Fibroblast of the aortic adventitia (primary cell): Measurements from ENCODE around the gene ZFHX3. TPM values are rescaled to one million over a fixed set of nuclear protein-coding genes. Genes with fewer than 3 reads are reported as not detected.

ENCODE experiments used
- DNase-seq: peaks from one replicate; pipeline ENCODE4 v3.0.0-alpha.2; 2010; ENCODE audit warnings: low read depth
- H3K4me3 ChIP-seq: 2 replicates; pipeline ENCODE4 v1.5.1; 2011; ENCODE audit warnings: low read depth, mild to moderate bottlenecking, control low read depth, low read length, moderate library complexity
- CTCF ChIP-seq: IDR thresholded peaks from 2 replicates; pipeline ENCODE4 v1.5.1; 2011; ENCODE audit warnings: mild to moderate bottlenecking, low read length, control low read depth, inconsistent platforms; ENCODE audit not compliant: insufficient read depth
- total RNA-seq: library from RNA; depleted of rRNA; stranded (reverse); fragments of >200 nt; gene quantifications from 2 replicates; pipeline ENCODE4 v1.2.3, GENCODE V29; 2012; ENCODE audit warnings: low replicate concordance

Gene ZFHX3
- total RNA-seq, 1 donor: 8.1 TPM

- no peak for DNase-seq
- no peak overlapping the region for H3K4me3 ChIP-seq
- TF ChIP-seq CTCF: no peak
Measured at GRCh38 chr16:73051226-73051625, 3.3 kb upstream of the ZFHX3 start.

- TF ChIP-seq CTCF: no peak
- no peak overlapping the region for H3K4me3 ChIP-seq
Measured at GRCh38 chr16:73050201-73051099, 2.5 kb upstream of the ZFHX3 start.

GRCh38 chr16:73049511-73049910, 1.6 kb upstream of the ZFHX3 start:
- no peak for DNase-seq
- no peak overlapping the region for H3K4me3 ChIP-seq
- no peak for TF ChIP-seq CTCF

More at GRCh38 chr16:73050201-73051099, 2.5 kb upstream of the ZFHX3 start:
- DNase-seq: peak; percentile 32

GRCh38 chr16:73049091-73049490, 1.2 kb upstream of the ZFHX3 start:
- no peak for DNase-seq
- H3K4me3 ChIP-seq: peak overlapping the region; percentile 80
- TF ChIP-seq CTCF: no peak

GRCh38 chr16:73048292-73049080, 558 bp upstream of the ZFHX3 start:
- no peak for TF ChIP-seq CTCF
- H3K4me3 ChIP-seq: peak overlapping the region; percentile 80
- DNase-seq: peak; percentile 43

GRCh38 chr16:73047221-73047535, 750 bp downstream of the ZFHX3 start:
- peak; percentile 87 for DNase-seq
- H3K4me3 ChIP-seq: peak overlapping the region; percentile 80
- no peak for TF ChIP-seq CTCF
